Keratinocyte (primary cell): ENCODE results near the gene LDB1.

Experiments used
- EZH2 ChIP-seq: IDR thresholded peaks from one replicate; pipeline ENCODE4 v1.6.1; 2012; ENCODE audit warnings: inconsistent platforms, mild to moderate bottlenecking, low read length, moderate library complexity
- TF ChIP-seq, protein P1 (sequence below), 3 experiments: IDR thresholded peaks in 1 of 3; conservative IDR thresholded peaks in 1 of 3; optimal IDR thresholded peaks in 1 of 3; 2 replicates in 2 of 3; 3 replicates in 1 of 3; pipeline versions ENCODE3 to v1.5.1; 2011; ENCODE audit warnings: low read length in 3 of 3, mild to moderate bottlenecking in 3 of 3, moderate library complexity in 2 of 3, control low read depth in 1 of 3, inconsistent platforms in 1 of 3; ENCODE audit not compliant: insufficient read depth in 2 of 3; ENCODE audit errors: extremely low read depth in 1 of 3

GRCh38 chr10:102064503-102064867 lies 55.7 kb downstream of the LDB1 start:
- TF ChIP-seq, protein P1, sequence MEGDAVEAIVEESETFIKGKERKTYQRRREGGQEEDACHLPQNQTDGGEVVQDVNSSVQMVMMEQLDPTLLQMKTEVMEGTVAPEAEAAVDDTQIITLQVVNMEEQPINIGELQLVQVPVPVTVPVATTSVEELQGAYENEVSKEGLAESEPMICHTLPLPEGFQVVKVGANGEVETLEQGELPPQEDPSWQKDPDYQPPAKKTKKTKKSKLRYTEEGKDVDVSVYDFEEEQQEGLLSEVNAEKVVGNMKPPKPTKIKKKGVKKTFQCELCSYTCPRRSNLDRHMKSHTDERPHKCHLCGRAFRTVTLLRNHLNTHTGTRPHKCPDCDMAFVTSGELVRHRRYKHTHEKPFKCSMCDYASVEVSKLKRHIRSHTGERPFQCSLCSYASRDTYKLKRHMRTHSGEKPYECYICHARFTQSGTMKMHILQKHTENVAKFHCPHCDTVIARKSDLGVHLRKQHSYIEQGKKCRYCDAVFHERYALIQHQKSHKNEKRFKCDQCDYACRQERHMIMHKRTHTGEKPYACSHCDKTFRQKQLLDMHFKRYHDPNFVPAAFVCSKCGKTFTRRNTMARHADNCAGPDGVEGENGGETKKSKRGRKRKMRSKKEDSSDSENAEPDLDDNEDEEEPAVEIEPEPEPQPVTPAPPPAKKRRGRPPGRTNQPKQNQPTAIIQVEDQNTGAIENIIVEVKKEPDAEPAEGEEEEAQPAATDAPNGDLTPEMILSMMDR (optimal IDR thresholded peaks at IDR 0.05 in 1 of 3, IDR thresholded peaks at IDR 0.05 in 1 of 3, conservative IDR thresholded peaks at IDR 0.05 in 1 of 3; ENCODE audit: extremely low read depth in 1 of 3, insufficient read depth in 2 of 3, low read length in 3 of 3), result no peak
- no peak for TF ChIP-seq EZH2
